GM10266 (cell line): ENCODE measurements around the gene MTMR4.
A peak's percentile ranks its signal among the peaks of the same experiment; 100 is the strongest.
"Not testable (repeated sequence)": the region's sequence is repeated elsewhere in the genome, so short reads cannot be mapped to it uniquely, and the experiment has no call there.

Experiments
- DNase-seq: peaks from one replicate; pipeline ENCODE4 v3.0.0; 2012; ENCODE audit errors: extremely low spot score
- TF ChIP-seq, protein P1 (sequence below): IDR thresholded peaks from 2 replicates; pipeline ENCODE4 v1.5.1; 2012; ENCODE audit warnings: mild to moderate bottlenecking, low read depth; ENCODE audit not compliant: control insufficient read depth, insufficient read depth; ENCODE audit errors: missing control alignments

Gene MTMR4

DNA sequence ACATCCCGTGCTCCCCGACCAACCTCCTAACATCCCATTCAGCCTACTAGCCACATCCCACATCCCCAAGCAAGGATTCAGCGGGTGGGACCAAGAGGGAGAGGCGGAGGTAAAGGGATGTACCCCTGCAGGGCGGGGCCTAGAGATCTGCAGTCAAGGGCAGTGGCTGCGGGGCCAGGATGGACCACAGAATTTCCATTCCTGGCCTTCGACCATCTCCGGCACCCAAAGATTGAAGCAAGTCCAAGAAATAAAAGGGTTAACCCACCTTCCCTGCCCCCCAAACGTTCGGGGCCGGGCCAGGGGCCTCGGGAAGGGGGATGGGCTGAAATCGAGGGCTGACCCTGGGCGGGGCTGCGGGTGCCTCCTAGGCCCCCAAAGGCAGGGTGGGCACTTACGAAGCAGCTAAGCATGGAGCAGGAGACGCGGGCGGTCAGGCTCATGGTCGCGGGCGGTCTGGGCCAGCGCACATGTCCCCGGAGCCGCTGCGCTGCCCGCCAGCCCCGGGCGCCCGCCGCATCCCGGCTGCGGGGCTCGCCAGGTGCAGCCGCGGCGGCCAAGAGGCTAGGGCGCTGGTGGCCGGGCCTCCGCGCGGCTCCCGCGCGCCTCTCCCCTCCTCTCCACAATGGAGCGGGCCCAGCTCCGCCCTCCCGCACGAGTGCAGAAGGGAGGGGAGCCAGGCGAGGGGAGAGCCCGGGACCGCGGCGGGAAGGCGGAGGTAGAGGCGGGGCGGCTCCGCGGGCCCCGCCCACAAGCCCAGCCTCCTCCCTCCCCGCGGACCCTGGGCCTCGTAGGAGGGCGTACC is at the start of gene MTMR4:
Gene MTMR4 (minus strand): TSS at position 674 of the 805 bp plus-strand sequence. CDS start 231 bp downstream, at position 443.
- DNase-seq = peak; percentile 95
- TF ChIP-seq, protein P1, sequence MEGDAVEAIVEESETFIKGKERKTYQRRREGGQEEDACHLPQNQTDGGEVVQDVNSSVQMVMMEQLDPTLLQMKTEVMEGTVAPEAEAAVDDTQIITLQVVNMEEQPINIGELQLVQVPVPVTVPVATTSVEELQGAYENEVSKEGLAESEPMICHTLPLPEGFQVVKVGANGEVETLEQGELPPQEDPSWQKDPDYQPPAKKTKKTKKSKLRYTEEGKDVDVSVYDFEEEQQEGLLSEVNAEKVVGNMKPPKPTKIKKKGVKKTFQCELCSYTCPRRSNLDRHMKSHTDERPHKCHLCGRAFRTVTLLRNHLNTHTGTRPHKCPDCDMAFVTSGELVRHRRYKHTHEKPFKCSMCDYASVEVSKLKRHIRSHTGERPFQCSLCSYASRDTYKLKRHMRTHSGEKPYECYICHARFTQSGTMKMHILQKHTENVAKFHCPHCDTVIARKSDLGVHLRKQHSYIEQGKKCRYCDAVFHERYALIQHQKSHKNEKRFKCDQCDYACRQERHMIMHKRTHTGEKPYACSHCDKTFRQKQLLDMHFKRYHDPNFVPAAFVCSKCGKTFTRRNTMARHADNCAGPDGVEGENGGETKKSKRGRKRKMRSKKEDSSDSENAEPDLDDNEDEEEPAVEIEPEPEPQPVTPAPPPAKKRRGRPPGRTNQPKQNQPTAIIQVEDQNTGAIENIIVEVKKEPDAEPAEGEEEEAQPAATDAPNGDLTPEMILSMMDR = no peak

DNA sequence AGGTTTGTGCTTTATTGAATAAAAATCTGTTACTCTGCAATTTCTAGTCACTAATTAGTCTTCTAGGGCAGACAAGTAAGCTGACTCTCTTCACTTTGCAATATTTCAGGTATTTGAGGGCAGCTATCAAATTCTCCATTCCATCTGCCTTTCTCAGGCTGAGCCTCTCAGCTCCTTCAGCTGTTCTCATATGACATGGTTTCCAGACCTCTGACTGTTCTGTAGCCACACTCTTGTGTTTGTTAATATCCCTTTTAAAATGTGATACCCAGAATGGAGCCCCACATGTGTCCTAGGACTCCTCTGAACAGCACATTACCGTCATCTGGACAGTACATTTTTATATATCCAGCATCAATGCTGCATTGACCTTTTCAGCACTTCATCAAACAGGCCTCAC is 46.1 kb upstream of the MTMR4 start:
- DNase-seq = no peak
- TF ChIP-seq, protein P1 = no peak

DNA sequence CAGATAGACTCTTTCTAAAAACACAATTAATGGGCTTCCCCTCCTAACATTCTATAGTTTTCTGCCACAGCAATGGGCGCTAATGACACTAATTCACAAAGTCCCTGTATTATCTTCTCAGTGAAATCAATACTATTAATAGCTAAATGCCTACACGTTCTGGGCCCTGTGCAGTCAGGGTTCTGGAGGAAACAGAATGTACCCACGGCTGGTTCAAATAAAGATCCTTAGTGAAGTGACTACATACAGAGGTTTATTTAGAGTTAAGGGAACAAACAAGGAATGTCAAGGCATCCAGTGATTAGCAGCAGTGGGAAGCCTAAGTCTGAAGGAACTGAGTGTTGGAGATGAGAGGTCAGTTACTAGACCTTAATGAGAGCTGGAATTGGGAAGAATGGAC is 43.5 kb upstream of the MTMR4 start:
- TF ChIP-seq, protein P1 = no peak
- no peak for DNase-seq

DNA sequence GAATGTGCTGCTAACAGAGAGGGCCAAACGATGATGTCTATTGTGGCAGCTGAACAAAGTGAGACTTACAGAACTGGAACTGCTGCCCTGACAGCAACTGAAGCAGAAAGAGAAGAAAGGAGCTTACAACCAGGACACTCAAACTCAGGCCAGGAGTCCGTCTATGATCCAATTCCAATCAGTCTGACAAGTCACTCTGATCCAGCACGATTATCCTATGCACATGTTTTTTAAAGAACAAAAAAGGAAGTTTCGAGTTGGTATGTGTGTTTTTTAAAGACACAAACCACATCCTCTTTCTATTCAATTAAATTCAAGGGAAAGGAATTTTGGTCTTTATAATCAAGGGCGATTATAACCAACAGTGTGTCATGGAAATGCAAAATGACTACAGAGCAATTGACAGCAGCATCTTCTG is 42.4 kb upstream of the MTMR4 start:
- TF ChIP-seq, protein P1 = no peak
- DNase-seq = no peak

DNA sequence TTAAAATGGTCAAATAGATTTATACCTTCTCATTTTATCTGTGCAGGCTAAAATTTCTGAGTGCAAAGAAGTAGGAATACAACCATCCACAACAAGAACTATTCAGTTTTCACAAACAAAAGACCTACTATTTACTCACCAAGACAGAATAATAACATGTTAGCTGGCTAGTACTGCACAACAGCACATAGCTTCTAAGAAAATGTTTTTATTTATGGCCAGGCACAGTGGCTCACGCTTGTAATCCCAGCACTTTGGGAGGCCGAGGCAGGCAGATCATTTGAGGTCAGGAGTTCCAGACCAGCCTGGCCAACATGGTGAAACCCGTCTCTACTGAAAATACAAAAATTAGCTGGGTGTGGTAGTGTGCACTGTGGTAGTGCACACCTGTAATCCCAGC is 40.7 kb upstream of the MTMR4 start:
- DNase-seq = not testable (repeated sequence)

DNA sequence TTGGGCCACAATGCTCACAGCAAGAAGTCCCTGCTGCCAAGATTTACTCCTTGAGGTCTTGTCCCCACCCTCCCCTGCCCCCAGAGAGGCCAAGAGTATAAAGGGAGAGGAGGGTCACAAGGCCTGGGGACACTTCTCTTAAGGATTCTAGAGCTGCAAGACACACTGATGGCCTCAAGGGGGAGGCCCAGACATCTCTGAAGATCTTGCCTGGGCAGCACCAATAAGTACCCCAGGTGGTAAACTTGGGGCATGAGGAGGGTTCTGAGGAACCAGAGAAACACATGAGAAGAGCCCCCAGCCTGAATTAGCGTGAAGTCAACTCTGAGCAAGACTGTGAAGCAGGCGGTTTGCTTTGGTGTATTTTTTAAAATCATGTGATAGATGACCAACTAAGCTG is 26.8 kb upstream of the MTMR4 start:
- TF ChIP-seq, protein P1 = peak; percentile 43
- no peak for DNase-seq

DNA sequence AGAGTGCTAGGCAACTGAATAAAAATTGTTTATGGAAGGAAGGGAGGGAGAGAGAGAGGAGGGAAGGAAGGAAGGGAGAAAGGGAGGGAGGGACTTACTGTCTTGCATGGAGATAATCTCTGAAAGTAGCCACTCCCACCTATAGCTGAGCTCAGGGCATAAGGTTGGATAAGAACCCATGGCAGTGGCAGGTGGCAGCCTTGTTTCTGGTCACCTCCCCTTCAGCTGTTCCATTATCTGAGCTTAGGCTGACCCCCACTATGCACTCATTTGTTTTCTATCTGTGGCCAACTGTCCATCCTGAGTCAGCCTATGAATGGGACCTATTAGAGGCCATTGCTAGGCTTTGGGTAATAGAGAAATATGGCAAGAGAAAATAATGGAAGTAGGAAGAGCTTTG is 25.3 kb upstream of the MTMR4 start:
- TF ChIP-seq, protein P1 = no peak
- DNase-seq = no peak
